CD4-positive, alpha-beta T cell (primary cell): ENCODE measurements around the gene YIPF6. TPM values are rescaled to one million over a fixed set of nuclear protein-coding genes. Genes with fewer than 3 reads are reported as not detected.

Experiments used
- ATAC-seq: fragments of 200-7000 bp; cut with Tn5 transposase; one replicate; pipeline ENCODE4 v1.10.0; 2022; ENCODE audit warnings: mild to moderate bottlenecking; ENCODE audit not compliant: poor library complexity
- CTCF ChIA-PET: fragments of 350-600 bp; sonication (Branson Sonifier 250); formaldehyde crosslinking; loops from one replicate; lab custom pipeline; 2021; ENCODE audit warnings: antibody characterized with exemption, inconsistent platforms; lab: Charles Lee
- POLR2A ChIA-PET: fragments of 350-600 bp; sonication (Branson Sonifier 250); formaldehyde crosslinking; loops from one replicate; lab custom pipeline; 2021; ENCODE audit warnings: antibody characterized with exemption, inconsistent platforms; lab: Charles Lee
- DNase-seq, 14 experiments: peaks; one replicate each; pipeline ENCODE4 v3.0.0-alpha.2; 2013 to 2020; ENCODE audit warnings: mixed read lengths in 2 of 14
- H3K27ac ChIP-seq, 2 donors: one replicate each; pipeline versions ENCODE4 v1.5.1 to v1.7.0; 2013; ENCODE audit warnings: low read length in 2 of 2, low read depth in 1 of 2, mild to moderate bottlenecking in 1 of 2
- H3K27me3 ChIP-seq, 2 experiments: 1 replicate in 1 of 2; 2 replicates in 1 of 2; pipeline versions ENCODE4 v1.6.1 to v1.7.0; 2013; ENCODE audit warnings: low read length in 2 of 2, control low read depth in 1 of 2, mild to moderate bottlenecking in 1 of 2, moderate library complexity in 1 of 2; ENCODE audit not compliant: insufficient read depth in 2 of 2, control insufficient read depth in 1 of 2
- H3K36me3 ChIP-seq: one replicate; pipeline ENCODE4 v1.6.1; 2013; ENCODE audit warnings: low read length, control low read depth; ENCODE audit not compliant: insufficient read depth
- H3K4me1 ChIP-seq: one replicate; pipeline ENCODE4 v1.6.1; 2013; ENCODE audit warnings: low read length, control low read depth; ENCODE audit not compliant: insufficient read depth
- H3K4me3 ChIP-seq: one replicate; pipeline ENCODE4 v1.5.1; 2013; ENCODE audit warnings: mild to moderate bottlenecking, low read length, moderate library complexity
- H3K9me3 ChIP-seq, 2 experiments: 1 replicate in 1 of 2; 2 replicates in 1 of 2; pipeline versions ENCODE4 v1.6.1 to v1.7.0; 2013; ENCODE audit warnings: low read length in 2 of 2, mild to moderate bottlenecking in 2 of 2, control low read depth in 1 of 2, moderate library complexity in 1 of 2; ENCODE audit not compliant: control insufficient read depth in 1 of 2, insufficient read depth in 1 of 2
- H3K27ac Mint-ChIP-seq: one replicate; pipeline ENCODE4 v1.8.0; 2020; ENCODE audit warnings: mixed read lengths
- H3K27me3 Mint-ChIP-seq: one replicate; pipeline ENCODE4 v1.8.0; 2021; ENCODE audit warnings: mixed read lengths
- H3K36me3 Mint-ChIP-seq: one replicate; pipeline ENCODE4 v1.8.0; 2021; ENCODE audit warnings: low read depth, mixed read lengths
- H3K4me1 Mint-ChIP-seq: one replicate; pipeline ENCODE4 v1.8.0; 2021; ENCODE audit warnings: low read depth, mixed read lengths
- H3K4me3 Mint-ChIP-seq: one replicate; pipeline ENCODE4 v1.8.0; 2020; ENCODE audit warnings: mild to moderate bottlenecking, mixed read lengths
- H3K9me3 Mint-ChIP-seq: one replicate; pipeline ENCODE4 v1.8.0; 2020; ENCODE audit warnings: mixed read lengths
- CTCF ChIP-seq: fragments of 200-600 bp; IDR thresholded peaks from one replicate; pipeline ENCODE4 v1.8.0; 2022; ENCODE audit warnings: antibody characterized with exemption, mild to moderate bottlenecking
- intact Hi-C, 2 experiments: fragments of 100-400 bp; cut with DNase I in 1 of 2; cut with micrococcal nuclease in 1 of 2; formaldehyde crosslinking; loops; one replicate each; pipeline versions ENCODE4 v1.15.1 to v1.9.0; 2023 to 2025; cut with DNase I, micrococcal nuclease
- polyA plus RNA-seq, 2 donors: library from polyadenylated mRNA; unstranded; fragments of 120-200 nt; gene quantifications; one replicate each; pipeline ENCODE4 v1.2.1, GENCODE V29; 2013
- total RNA-seq, 174 experiments: library from RNA in 2 of 174; stranded (reverse) in 2 of 174; gene quantifications; one replicate each; pipeline ENCODE4 v1.2.3 and lab custom pipeline; 2021 to 2026

YIPF6 gene
- 1 to 10 TPM; 7.0 to 7.4 TPM for total RNA-seq
- 9.5 TPM for polyA plus RNA-seq (2013, experiment 1 of 2)
- polyA plus RNA-seq (2013, experiment 2 of 2): 9.6 TPM
- total RNA-seq (lab: John Stamatoyannopoulos, UW): 16.1 to 56.4 (median 35.4) reads per million in 172 experiments

GRCh38 chrX:68498508-68499379 lies at the start of gene YIPF6:
Gene YIPF6, plus strand, starts transcription at chrX:68499051. Its CDS starts 16 bp downstream, at chrX:68499067.
- Mint-ChIP-seq H3K4me3 (peak within 1 kb of the TSS; percentile 96), H3K9me3 (no peaks in the 10 kb centered on the region), H3K4me1 (peaks cover 51% of the 10 kb centered on the region), H3K27ac (peak within 1 kb of the TSS; percentile 95), H3K36me3 (peaks cover 27% of the 10 kb centered on the region), H3K27me3 (no peaks in the 10 kb centered on the region)
- H3K4me1 ChIP-seq: peaks cover 14% of the 10 kb centered on the region
- ATAC-seq: peak; percentile 81
- no peaks in the 10 kb centered on the region for H3K36me3 ChIP-seq
- intact Hi-C loops: no loop called here
- peak within 1 kb of the TSS; percentile 77 to 95 for H3K27ac ChIP-seq
- ChIA-PET CTCF (interaction anchor here (1.3 kb wide), 1 partner anchor 13 kb away, joined by 3 read pairs; no protein-coding TSS in a partner anchor), POLR2A (interaction anchor here (0.6 kb wide), 1 partner anchor 1601 kb away, joined by 3 read pairs; no protein-coding TSS in a partner anchor)
- TF ChIP-seq CTCF: no peak
- peak; percentile 31 to 83 (median 52) for DNase-seq
- H3K9me3 ChIP-seq: no peaks in the 10 kb centered on the region
- H3K4me3 ChIP-seq: peak within 1 kb of the TSS; percentile 92
- no peaks in the 10 kb centered on the region for H3K27me3 ChIP-seq

GRCh38 chrX:68451720-68452119 lies 47.1 kb upstream of the YIPF6 start:
- no peak for TF ChIP-seq CTCF
- Mint-ChIP-seq H3K27me3 (no peaks in the 10 kb centered on the region), H3K27ac (no peak overlapping the region), H3K4me1 (no peaks in the 10 kb centered on the region), H3K4me3 (no peak overlapping the region), H3K9me3 (no peaks in the 10 kb centered on the region), H3K36me3 (no peaks in the 10 kb centered on the region)
- intact Hi-C loops: no loop called here
- ChIA-PET CTCF (no interaction called here), POLR2A (no interaction called here)
- H3K4me3 ChIP-seq: no peak overlapping the region
- H3K36me3 ChIP-seq: no peaks in the 10 kb centered on the region
- H3K9me3 ChIP-seq: no peaks in the 10 kb centered on the region
- no peak overlapping the region for H3K27ac ChIP-seq
- ATAC-seq (no peak), DNase-seq (no peak)
- no peaks in the 10 kb centered on the region for H3K4me1 ChIP-seq
- no peaks in the 10 kb centered on the region for H3K27me3 ChIP-seq

GRCh38 chrX:68454476-68455150 lies 44.2 kb upstream of the YIPF6 start:
- Mint-ChIP-seq H3K9me3 (no peaks in the 10 kb centered on the region), H3K27ac (no peak overlapping the region), H3K4me3 (no peak overlapping the region), H3K4me1 (no peaks in the 10 kb centered on the region), H3K36me3 (no peaks in the 10 kb centered on the region), H3K27me3 (no peaks in the 10 kb centered on the region)
- no peak for TF ChIP-seq CTCF
- ChIA-PET CTCF (no interaction called here), POLR2A (no interaction called here)
- intact Hi-C loops: no loop called here
- Histone ChIP-seq H3K4me1 (no peaks in the 10 kb centered on the region), H3K4me3 (no peak overlapping the region), H3K36me3 (no peaks in the 10 kb centered on the region), H3K27ac (no peak overlapping the region), H3K9me3 (no peaks in the 10 kb centered on the region), H3K27me3 (no peaks in the 10 kb centered on the region)
- DNase-seq: no peak
- ATAC-seq: no peak
